Activated CD4-positive, alpha-beta T cell treated with anti-CD3 and anti-CD28 coated beads, Interleukin-2, amount 50 U/mL, for 1 hour (primary cell): ENCODE measurements around the gene EFCAB6.

Source experiments
- DNase-seq: peaks from one replicate; pipeline ENCODE4 v3.0.0-alpha.2; 2020

EFCAB6 gene

GRCh38 chr22:43539572-43540528 lies 272.3 kb downstream of the EFCAB6 start:
- no peak for DNase-seq

- DNase-seq, result no peak
These were observed 275.0 kb downstream of the EFCAB6 start for GRCh38 chr22:43537019-43537585.

GRCh38 chr22:43535741-43536140 lies 276.4 kb downstream of the EFCAB6 start:
- no peak for DNase-seq

GRCh38 chr22:43535336-43535735 lies 276.8 kb downstream of the EFCAB6 start:
- no peak for DNase-seq

GRCh38 chr22:43534916-43535315 lies 277.2 kb downstream of the EFCAB6 start:
- DNase-seq, result no peak

GRCh38 chr22:43533656-43534428 lies 278.3 kb downstream of the EFCAB6 start:
- no peak for DNase-seq

GRCh38 chr22:43533156-43533530 lies 279.0 kb downstream of the EFCAB6 start:
- DNase-seq, result no peak

GRCh38 chr22:43532301-43533155 lies 279.6 kb downstream of the EFCAB6 start:
- no peak for DNase-seq

- DNase-seq, result no peak
These were observed 280.5 kb downstream of the EFCAB6 start for GRCh38 chr22:43531651-43532050.

- DNase-seq, result no peak
These were observed 281.5 kb downstream of the EFCAB6 start for GRCh38 chr22:43530349-43531201.

- DNase-seq, result no peak
These were observed 282.2 kb downstream of the EFCAB6 start for GRCh38 chr22:43529934-43530333.

- no peak for DNase-seq
These were observed 282.6 kb downstream of the EFCAB6 start for GRCh38 chr22:43529461-43529860.

GRCh38 chr22:43528601-43529360 lies 283.3 kb downstream of the EFCAB6 start:
- no peak for DNase-seq

GRCh38 chr22:43526946-43527345 lies 285.2 kb downstream of the EFCAB6 start:
- DNase-seq, result no peak

GRCh38 chr22:43526117-43526655 lies 285.9 kb downstream of the EFCAB6 start:
- DNase-seq, result no peak

GRCh38 chr22:43521716-43522115 lies 290.4 kb downstream of the EFCAB6 start:
- DNase-seq, result no peak

GRCh38 chr22:43520632-43521039 lies 291.5 kb downstream of the EFCAB6 start:
- no peak for DNase-seq

GRCh38 chr22:43516996-43517635 lies 295.0 kb downstream of the EFCAB6 start:
- DNase-seq, result no peak

- DNase-seq, result no peak
These were observed 295.7 kb downstream of the EFCAB6 start for GRCh38 chr22:43516386-43516785.

GRCh38 chr22:43515902-43516301 lies 296.2 kb downstream of the EFCAB6 start:
- DNase-seq, result no peak
